OCI-LY1 (cell line): ENCODE data around the gene S100A2.

ENCODE experiments used
- CTCF ChIP-seq: fragments of 200-600 bp; sonication (generic), shearing (Covaris generic); IDR thresholded peaks from 2 replicates; pipeline ENCODE4 v1.5.1; 2017; ENCODE audit warnings: mild to moderate bottlenecking, antibody characterized with exemption, low read length, moderate library complexity, mixed read lengths
- EZH2 ChIP-seq: fragments of 200-600 bp; sonication (generic), shearing (Covaris generic); IDR thresholded peaks from 2 replicates; pipeline ENCODE4 v1.8.0; 2017; ENCODE audit warnings: borderline replicate concordance, mixed run types, mild to moderate bottlenecking, antibody characterized with exemption, low read length, moderate library complexity, mixed read lengths

GRCh38 chr1:153563991-153564390 is 1.7 kb downstream of the S100A2 start:
- TF ChIP-seq CTCF (no peak), EZH2 (no peak)
